Common myeloid progenitor, CD34-positive (primary cell): ENCODE data around the gene ZFAND3.

Experiments used
- CTCF ChIA-PET: fragments of 350-600 bp; sonication (Branson Sonifier 250); formaldehyde crosslinking; loops from one replicate; lab custom pipeline; 2021; ENCODE audit warnings: antibody characterized with exemption; lab: Charles Lee
- POLR2A ChIA-PET: fragments of 350-600 bp; sonication (Branson Sonifier 250); formaldehyde crosslinking; loops from one replicate; lab custom pipeline; 2021; ENCODE audit warnings: antibody characterized with exemption; lab: Charles Lee
- DNase-seq, 3 donors: peaks; one replicate each; pipeline versions ENCODE4 v3.0.0 to v3.0.0-alpha.2; 2013
- H3K27ac ChIP-seq, 2 experiments: 1 replicate in 1 of 2; 2 replicates in 1 of 2; pipeline ENCODE4 v1.7.0; 2013; ENCODE audit warnings: inconsistent platforms in 2 of 2, low read length in 2 of 2, mild to moderate bottlenecking in 2 of 2, low read depth in 1 of 2, moderate library complexity in 1 of 2; ENCODE audit not compliant: severe bottlenecking in 2 of 2, insufficient read depth in 1 of 2, poor library complexity in 1 of 2
- H3K27me3 ChIP-seq, 5 experiments: replicated peaks in 2 of 5; 1 replicate in 3 of 5; 2 replicates in 2 of 5; pipeline versions ENCODE4 v1.6.1 to v1.7.0; 2013; ENCODE audit warnings: low read length in 4 of 5, mild to moderate bottlenecking in 2 of 5, moderate library complexity in 2 of 5, inconsistent platforms in 1 of 5; ENCODE audit not compliant: insufficient read depth in 5 of 5, control insufficient read depth in 4 of 5
- H3K36me3 ChIP-seq, 4 experiments: 1 replicate in 2 of 4; 2 replicates in 2 of 4; pipeline versions ENCODE4 v1.6.1 to v1.7.0; 2013; ENCODE audit warnings: low read length in 3 of 4, control low read depth in 1 of 4, mild to moderate bottlenecking in 1 of 4; ENCODE audit not compliant: control insufficient read depth in 4 of 4, insufficient read depth in 4 of 4
- H3K4me1 ChIP-seq, 4 experiments: 1 replicate in 3 of 4; 2 replicates in 1 of 4; pipeline versions ENCODE4 v1.6.1 to v1.7.1; 2013; ENCODE audit warnings: low read length in 3 of 4, mild to moderate bottlenecking in 3 of 4, control low read depth in 1 of 4, inconsistent platforms in 1 of 4, moderate library complexity in 1 of 4; ENCODE audit not compliant: control insufficient read depth in 4 of 4, insufficient read depth in 4 of 4; ENCODE audit errors: control extremely low read depth in 1 of 4
- H3K4me3 ChIP-seq, 7 experiments: 1 replicate in 4 of 7; 2 replicates in 3 of 7; pipeline versions ENCODE4 v1.5.1 to v1.7.0; 2013; ENCODE audit warnings: mild to moderate bottlenecking in 7 of 7, low read length in 6 of 7, moderate library complexity in 6 of 7, inconsistent platforms in 2 of 7, low read depth in 2 of 7, control low read depth in 1 of 7; ENCODE audit not compliant: insufficient read depth in 4 of 7, control insufficient read depth in 1 of 7; ENCODE audit errors: extremely low read depth in 1 of 7
- H3K9me3 ChIP-seq, 5 experiments: 1 replicate in 4 of 5; 2 replicates in 1 of 5; pipeline versions ENCODE4 v1.6.1 to v1.7.1; 2013; ENCODE audit warnings: low read length in 4 of 5, mild to moderate bottlenecking in 2 of 5, inconsistent platforms in 1 of 5, low read depth in 1 of 5, moderate library complexity in 1 of 5; ENCODE audit not compliant: control insufficient read depth in 4 of 5, insufficient read depth in 2 of 5; ENCODE audit errors: control extremely low read depth in 1 of 5
- WGBS: methylation state at CpG from one replicate; pipeline ENCODE4 v1.1.5; 2013; ENCODE audit not compliant: insufficient coverage; 5-methylcytosine and 5-hydroxymethylcytosine counted together

ZFAND3 gene

DNA sequence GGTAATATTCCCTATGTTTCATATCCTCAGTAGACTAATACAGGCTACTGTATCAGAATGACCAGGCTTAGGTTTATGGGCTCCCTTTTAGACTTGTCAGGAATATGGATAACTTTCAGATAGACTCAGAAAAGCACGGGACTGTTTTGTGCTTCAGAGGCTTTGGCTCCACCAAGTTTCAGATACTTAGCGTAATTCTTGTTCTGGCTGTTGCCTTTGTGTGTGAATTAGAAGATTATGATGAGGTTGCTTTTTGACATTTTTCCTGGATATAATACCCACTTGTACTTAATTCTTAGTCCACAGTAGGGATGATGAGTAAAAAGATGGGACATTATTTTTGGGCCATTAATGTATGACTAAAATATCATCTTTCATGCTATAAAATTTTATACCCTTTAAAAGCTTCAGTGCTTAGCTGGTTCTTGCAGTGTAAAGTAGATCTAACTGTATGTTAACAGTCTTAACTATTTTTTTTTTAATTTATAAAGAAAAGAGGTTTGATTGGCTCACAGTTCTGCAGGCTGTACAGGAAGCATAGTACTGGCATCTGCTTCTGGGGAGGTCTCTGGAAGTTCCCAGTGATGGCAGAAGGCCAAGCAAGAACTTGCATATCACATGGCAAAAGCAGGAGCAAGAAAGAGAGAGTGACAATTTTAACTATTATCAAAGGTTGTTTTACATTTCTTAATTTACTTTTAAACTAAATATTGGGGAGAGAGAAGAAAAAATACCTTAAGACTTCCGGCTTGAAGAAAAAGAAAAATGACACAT is 120.7 kb downstream of the ZFAND3 start:
- H3K36me3 ChIP-seq: no peaks in the 10 kb centered on the region
- POLR2A ChIA-PET: interaction anchor here (0.5 kb wide), 1 partner anchor 14 kb away, joined by 3 read pairs; no protein-coding TSS in a partner anchor
- peak; percentile 40 to 87 (median 86) for DNase-seq
- H3K9me3 ChIP-seq: no peaks in the 10 kb centered on the region
- no peak overlapping the region for H3K4me3 ChIP-seq
- CTCF ChIA-PET: interaction anchor here (1.3 kb wide), 1 partner anchor 21 kb away, joined by 4 read pairs; no protein-coding TSS in a partner anchor
- H3K27me3 ChIP-seq: no peaks in the 10 kb centered on the region
- WGBS: 40% methylated on average over 1 of the region's 3 CpGs
- peaks cover 30 to 69% (median 46%) of the 10 kb centered on the region in 4 experiments for H3K4me1 ChIP-seq
- no peak overlapping the region for H3K27ac ChIP-seq

DNA sequence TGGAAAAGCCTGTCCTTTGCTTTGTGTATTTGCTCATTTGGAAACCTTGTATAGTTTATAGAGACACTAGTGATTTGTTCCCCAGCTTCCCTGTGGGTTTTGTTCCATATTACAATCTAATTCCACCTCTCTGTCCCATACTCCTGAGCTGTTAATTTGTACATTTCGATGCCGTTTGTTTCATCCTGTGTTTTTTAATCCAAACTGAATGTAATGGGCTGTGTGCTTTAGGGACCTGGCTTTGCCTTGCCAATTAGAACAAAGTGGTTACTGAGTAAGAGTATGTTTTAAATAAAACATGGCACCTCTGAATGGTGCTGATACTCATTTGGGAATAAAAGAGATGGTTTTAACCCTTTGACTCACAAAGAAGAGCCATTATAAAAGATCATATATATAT is 122.3 kb downstream of the ZFAND3 start:
- POLR2A ChIA-PET: no interaction called here
- Histone ChIP-seq H3K4me1 (peaks cover 21 to 58% (median 38%) of the 10 kb centered on the region in 4 experiments), H3K36me3 (no peaks in the 10 kb centered on the region), H3K27ac (no peak overlapping the region), H3K27me3 (no peaks in the 10 kb centered on the region), H3K4me3 (no peak overlapping the region), H3K9me3 (no peaks in the 10 kb centered on the region)
- WGBS: 100% methylated on average over 2 of the region's 2 CpGs
- DNase-seq: no peak
- CTCF ChIA-PET: interaction anchor here (1.0 to 1.3 kb wide), 3 partner anchors 8 to 19 kb away, joined by 3 to 4 read pairs (median 3); no protein-coding TSS in a partner anchor

DNA sequence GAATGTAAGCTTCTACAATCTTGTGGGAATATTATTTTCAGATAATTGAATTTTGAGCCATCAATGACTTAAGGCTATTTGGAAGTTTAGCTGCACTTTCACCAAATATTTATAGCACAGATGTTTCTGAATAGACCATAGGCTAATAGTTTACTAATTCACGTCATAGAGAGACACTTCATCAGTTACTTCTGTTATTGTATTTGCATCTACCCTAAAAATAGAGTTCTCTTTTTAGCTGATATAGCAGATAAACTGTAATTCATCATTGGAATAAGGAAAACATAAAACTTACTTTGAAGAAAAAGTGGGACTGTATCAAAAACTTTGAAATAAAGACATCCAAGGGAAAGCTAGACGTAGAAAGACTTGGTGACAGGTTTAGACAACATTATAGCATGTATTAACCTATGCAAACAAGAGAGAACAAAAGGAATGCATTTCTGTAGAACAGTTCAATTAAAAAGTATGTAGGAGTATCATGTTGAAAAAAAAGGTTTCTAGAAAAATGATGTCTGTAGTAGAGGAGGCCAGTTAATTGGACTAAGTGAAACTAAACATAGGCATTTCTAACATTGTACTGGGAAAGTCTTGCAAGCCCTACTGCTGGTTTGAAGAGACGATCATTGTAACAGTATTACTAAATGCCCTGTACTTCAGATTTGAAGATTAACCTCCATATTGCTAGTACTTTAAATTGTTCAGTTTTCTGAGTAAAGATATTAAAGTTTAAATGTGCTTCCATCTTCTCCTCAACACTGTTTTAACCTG is 123.3 kb downstream of the ZFAND3 start:
- CTCF ChIA-PET: no interaction called here
- WGBS: 40% methylated on average over 1 of the region's 3 CpGs
- Histone ChIP-seq H3K9me3 (no peaks in the 10 kb centered on the region), H3K27ac (no peak overlapping the region), H3K4me1 (peaks cover 19 to 51% (median 32%) of the 10 kb centered on the region in 4 experiments), H3K36me3 (no peaks in the 10 kb centered on the region), H3K4me3 (peak overlapping the region in 2 of 7 experiments; percentile 29 to 46), H3K27me3 (no peaks in the 10 kb centered on the region)
- DNase-seq: no peak
- POLR2A ChIA-PET: interaction anchor here (0.7 to 1.0 kb wide), 2 partner anchors 11 to 46 kb away, joined by 3 to 6 read pairs; no protein-coding TSS in a partner anchor

DNA sequence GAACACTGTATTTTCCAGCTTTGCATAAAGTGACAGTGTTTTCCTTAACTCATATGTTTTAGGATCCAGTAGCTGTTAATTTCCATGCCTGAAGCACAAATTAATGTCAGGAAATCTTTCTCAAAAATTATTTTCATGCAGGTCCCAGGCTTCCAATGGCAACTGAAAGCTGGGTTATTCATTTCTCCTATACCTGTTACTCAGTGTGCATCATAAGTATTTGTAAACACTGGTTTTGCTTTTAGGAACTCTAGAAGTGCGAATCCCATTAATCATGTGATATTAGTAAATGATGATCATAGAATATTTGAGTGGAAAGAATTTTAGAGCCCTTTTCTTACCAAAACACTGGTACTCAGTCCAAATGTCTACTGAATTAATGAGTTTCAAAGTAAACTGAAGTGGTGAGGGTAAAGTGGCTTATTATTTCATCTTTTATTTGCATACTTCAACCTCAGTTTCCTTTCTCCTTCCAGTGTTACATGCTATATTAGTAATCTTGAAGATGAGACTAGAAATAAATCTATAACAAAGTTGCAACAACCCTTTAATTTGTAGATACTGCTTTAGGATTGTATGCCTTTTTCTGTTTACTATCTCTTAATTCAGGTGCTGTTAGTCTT is 124.0 kb downstream of the ZFAND3 start:
- Histone ChIP-seq H3K36me3 (peaks cover 0 to 2% (median 0%) of the 10 kb centered on the region in 4 experiments), H3K9me3 (peaks cover 0 to under 1% (median 0%) of the 10 kb centered on the region in 5 experiments), H3K27me3 (no peaks in the 10 kb centered on the region), H3K4me1 (peaks cover 19 to 44% (median 26%) of the 10 kb centered on the region in 4 experiments), H3K27ac (no peak overlapping the region), H3K4me3 (peak overlapping the region in 1 of 7 experiments; percentile 46)
- ChIA-PET POLR2A (interaction anchor here (1.0 kb wide), 1 partner anchor 12 kb away, joined by 6 read pairs; no protein-coding TSS in a partner anchor), CTCF (no interaction called here)
- no CpG with 5 or more reads among the region's 1 CpG for WGBS
- no peak for DNase-seq

DNA sequence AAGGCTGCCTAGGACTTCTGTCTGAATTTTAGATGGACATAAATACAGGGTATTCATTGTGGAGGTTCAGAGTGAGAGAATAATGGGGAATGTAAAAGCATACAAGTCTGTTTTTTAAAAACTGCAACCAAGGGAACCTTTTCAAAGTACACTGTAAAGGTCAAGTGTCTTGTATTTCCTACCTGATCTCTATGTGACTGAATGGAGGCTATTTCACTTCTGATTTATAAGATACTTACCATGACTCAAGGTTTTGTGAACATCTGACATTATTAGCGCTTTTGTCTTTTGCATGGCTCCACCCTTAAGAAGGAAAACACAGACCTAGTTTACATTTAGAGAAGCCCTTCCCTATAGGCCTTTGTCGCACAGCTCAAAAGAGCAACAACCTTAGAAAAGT is 126.5 kb downstream of the ZFAND3 start:
- Histone ChIP-seq H3K4me3 (no peak overlapping the region), H3K9me3 (peaks cover 0 to 8% (median 0%) of the 10 kb centered on the region in 5 experiments), H3K27ac (no peak overlapping the region), H3K4me1 (peaks cover 6 to 20% (median 11%) of the 10 kb centered on the region in 4 experiments), H3K27me3 (no peaks in the 10 kb centered on the region), H3K36me3 (peaks cover 0 to 6% (median 1%) of the 10 kb centered on the region in 4 experiments)
- CTCF ChIA-PET: no interaction called here
- no peak for DNase-seq
- 100% methylated on average over 2 of the region's 2 CpGs for WGBS
- POLR2A ChIA-PET: no interaction called here

DNA sequence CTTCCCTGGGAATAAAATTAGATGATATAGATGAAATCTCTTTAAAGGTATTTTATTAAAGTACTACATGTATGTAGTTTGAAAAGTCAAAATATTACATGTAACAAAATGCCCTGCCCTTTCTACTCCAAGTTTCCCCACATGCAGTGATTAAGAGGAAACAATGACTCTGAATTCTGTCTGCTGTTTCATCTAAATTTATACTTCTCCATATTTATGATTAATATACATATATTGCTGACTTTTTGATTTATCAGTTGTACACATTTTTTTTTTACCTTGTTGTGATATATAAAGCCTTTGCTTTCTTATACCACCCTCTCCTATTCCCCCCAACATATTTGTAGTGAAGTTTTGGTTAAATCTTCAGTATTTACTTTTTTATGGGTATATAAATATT is 127.9 kb downstream of the ZFAND3 start:
- peaks cover 0 to 6% (median 1%) of the 10 kb centered on the region in 4 experiments for H3K36me3 ChIP-seq
- CTCF ChIA-PET: interaction anchor here (0.7 to 1.9 kb wide), 2 partner anchors 15 to 157 kb away, joined by 3 to 6 read pairs; no protein-coding TSS in a partner anchor
- peak in 2 of 3 donors; percentile 43 to 58 for DNase-seq
- no peaks in the 10 kb centered on the region for H3K27me3 ChIP-seq
- POLR2A ChIA-PET: no interaction called here
- H3K4me1 ChIP-seq: peaks cover 3 to 11% (median 4%) of the 10 kb centered on the region in 4 experiments
- H3K27ac ChIP-seq: no peak overlapping the region
- peaks cover 0 to 8% (median 0%) of the 10 kb centered on the region in 5 experiments for H3K9me3 ChIP-seq
- no peak overlapping the region for H3K4me3 ChIP-seq
